D721Med (cell line): ENCODE measurements around the gene TEAD3.

Experiments used
- DNase-seq: peaks from one replicate; pipeline ENCODE4 v3.0.0; 2011; ENCODE audit warnings: low spot score; ENCODE audit not compliant: insufficient read length
- FAIRE-seq: peaks from 2 replicates; lab custom pipeline; 2011; peaks lifted over from hg19 to GRCh38; lab: Jason Lieb, UNC
- CTCF ChIP-seq: IDR thresholded peaks from 2 replicates; pipeline ENCODE4 v1.5.1; 2012; ENCODE audit warnings: mild to moderate bottlenecking, control low read depth; ENCODE audit not compliant: insufficient read depth; ENCODE audit errors: missing control alignments

Gene TEAD3

DNA sequence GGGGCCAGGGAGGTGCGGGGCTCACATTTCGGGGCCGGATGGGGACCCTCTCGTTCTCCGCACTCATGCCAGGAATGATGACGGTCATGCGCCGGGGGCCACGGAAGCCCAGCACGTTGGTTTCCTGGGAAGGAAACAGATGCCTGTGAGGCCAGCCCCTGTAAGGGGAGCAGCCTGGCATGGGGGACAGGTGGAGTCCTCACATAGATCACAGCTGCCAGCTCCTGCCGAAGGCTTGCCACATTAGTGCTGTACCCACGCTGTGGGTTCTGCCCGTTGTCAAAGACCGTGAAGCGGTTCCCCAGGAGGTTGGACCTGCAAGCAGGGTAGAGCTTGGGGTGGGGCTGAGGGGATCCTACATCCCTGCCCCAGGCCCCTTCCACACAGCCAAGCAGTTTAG is 6.7 kb upstream of the TEAD3 start:
- no peak for TF ChIP-seq CTCF
- FAIRE-seq (no peak), DNase-seq (no peak)

DNA sequence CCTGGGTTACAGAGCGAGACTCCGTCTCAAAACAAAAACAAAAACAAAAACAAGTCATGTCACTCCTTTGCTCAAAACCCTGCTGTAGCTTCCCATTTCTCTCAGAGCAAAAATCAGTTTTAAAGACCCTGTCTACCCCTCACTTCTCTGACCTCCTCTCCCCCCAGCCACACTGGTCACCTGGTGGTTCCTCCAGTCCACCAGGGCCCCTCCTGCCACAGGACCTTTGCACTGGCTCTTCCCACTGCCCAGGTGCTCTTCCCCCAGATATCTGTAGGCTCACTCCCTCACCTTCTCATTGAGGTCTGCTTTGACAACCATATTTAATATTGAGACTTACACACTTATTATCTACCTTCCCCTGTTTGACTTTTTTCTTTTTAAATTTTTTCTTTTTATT is 4.9 kb upstream of the TEAD3 start:
- DNase-seq (no peak), FAIRE-seq (no peak)
- TF ChIP-seq CTCF: no peak

GRCh38 chr6:35500782-35501181 is 3.9 kb upstream of the TEAD3 start:
- no peak for TF ChIP-seq CTCF
- FAIRE-seq: no peak
- DNase-seq: no peak

DNA sequence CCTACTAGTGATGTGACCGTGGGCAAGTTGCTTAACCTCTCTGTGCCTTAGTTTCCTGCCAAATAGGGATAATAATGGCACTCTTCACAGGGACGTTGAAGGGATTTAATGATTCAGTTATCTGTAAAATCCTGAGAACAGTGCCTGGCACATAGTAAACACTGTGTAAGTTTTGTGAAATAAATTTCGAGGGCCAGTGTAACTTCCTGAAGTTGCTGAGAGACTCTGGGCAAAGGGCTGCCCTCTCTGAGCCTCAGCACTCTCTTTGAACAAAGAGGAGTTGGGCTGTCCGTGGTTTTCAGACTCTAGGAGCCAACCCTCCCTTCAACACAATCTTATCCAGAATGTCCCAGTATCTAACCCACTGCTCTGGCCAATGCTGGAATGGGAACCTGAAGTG is 2.5 kb upstream of the TEAD3 start:
- no peak for DNase-seq
- no peak for FAIRE-seq
- no peak for TF ChIP-seq CTCF

DNA sequence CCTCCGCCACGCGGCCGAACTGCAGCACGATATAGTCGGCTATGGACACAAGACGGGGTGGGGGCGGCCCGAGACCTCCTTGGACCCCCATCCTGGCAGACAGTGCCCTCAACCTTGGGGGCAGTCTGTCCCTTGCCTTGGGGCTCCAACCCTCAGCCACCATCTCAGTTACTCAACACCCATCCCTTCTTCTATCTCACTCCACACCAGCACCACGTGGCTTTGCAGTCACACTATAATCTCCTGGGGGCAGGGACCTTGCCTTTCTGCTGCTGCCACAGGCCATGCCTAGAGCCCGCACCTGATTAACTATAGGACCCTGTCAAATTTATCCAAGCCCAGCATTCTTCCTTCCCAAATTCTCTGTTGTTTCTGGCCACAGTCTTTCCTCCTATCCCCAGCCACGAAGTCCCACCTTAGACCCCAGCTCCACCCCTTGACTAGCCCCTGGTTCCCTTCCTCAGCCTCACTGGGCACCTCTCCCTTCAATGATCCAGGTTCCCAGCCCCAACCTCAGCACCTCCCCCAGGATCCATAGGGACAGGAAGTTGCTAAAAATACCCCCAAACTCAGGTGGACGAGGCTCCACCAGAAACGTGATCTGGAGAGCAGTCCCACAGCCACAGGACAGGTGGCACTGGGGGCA is 1.7 kb upstream of the TEAD3 start:
- no peak for FAIRE-seq
- no peak for DNase-seq
- no peak for TF ChIP-seq CTCF

DNA sequence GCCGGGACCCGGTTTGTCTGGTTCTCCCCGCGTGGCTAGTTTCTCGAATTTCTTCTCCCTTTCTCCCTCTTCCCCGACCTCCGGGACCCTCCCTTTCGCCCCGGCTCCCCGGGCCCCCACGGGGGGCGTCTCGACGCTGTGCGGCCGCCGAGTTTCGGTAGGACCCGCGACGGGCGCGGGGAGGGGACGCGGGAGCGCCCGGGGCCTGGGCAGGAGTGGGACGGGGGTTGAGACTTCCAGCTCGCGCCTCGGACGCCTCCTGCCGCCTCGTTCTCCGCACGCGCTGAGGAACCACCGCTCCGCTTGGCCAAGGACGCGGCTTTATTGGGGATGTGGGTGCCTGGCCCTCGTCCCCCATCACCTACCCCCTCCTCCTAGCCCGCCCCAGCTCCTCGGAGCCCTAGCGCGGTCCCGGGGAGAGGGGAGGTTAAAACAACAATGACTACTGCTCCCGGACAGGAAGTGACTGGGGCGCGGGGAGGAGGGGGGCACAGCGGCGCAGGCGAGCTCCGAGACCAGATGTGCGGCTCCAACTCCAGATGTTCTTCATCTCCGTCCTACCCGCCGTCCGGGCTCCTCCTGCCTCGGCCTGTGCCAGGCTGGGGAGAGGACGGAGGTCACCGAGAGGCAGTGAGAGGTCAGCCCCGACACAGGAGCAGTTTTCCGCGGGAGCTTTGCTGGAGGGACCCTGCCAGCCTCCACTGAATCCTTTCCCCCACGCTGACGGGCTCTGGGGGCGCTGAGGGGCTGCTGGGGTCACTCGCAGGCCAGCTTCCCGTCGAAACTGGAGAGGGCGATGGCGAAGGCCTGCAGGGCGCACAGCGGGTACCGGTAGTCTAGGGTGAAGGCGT is 917 bp upstream of the TEAD3 start:
- DNase-seq (no peak), FAIRE-seq (no peak)
- no peak for TF ChIP-seq CTCF
